Measurements from ENCODE around the gene MELTF. TPM values are rescaled to one million over a fixed set of nuclear protein-coding genes. Genes with fewer than 3 reads are reported as not detected.
"Not testable (repeated sequence)": the region's sequence is repeated elsewhere in the genome, so short reads cannot be mapped to it uniquely, and the experiment has no call there.

MELTF gene
- 1 to 10 TPM; 7.6 to 8.2 TPM for total RNA-seq

DNA sequence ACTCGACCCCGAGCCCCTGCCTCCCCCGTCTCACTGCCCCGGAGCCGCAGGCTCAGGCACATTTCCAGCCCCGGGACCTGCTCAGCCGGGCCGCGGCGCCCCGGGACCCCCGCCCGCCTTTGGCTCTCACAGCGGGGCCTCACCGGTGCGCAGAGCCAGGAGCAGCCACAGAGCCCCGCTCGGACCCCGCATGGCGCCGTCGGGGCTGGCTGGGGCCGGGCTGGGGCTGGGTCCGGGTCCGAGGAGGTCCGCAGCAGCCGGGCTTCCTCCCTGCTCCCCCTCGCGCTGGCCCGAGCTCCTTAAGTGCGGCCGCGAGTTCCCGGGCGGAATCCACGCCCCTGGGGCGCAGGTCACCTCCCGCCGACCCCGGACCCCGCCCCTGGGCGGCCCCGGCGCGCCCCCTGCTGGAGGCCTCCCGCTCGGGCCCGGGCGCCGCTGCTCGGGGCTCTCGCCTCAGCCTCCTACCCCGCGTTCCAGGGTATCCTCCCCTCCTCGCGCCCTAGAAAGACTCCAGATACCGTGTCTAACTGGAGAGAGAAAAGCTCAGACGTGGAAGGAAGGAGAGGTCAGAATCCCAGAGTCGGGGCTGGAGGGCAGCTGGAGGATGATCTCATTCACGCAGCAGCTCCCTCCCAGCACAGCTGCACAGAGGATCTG is at the start of gene MELTF:
Gene MELTF, minus strand, starts transcription at position 307 of the 657 bp plus-strand sequence. Its CDS starts 115 bp downstream, at position 192.
- Mint-ChIP-seq H3K27ac (peak within 1 kb of the TSS; percentile 43), H3K4me1 (ENCODE audit: low read depth) (peaks cover 14% of the 10 kb centered on the region), H3K4me3 (peak within 1 kb of the TSS; percentile 70), H3K27me3 (ENCODE audit: low read depth) (peaks cover 4% of the 10 kb centered on the region), H3K36me3 (ENCODE audit: low read depth) (no peaks in the 10 kb centered on the region), H3K9me3 (ENCODE audit: insufficient read depth) (no peaks in the 10 kb centered on the region)
- ChIA-PET POLR2A (interaction anchor here (0.6 to 1.1 kb wide), 2 partner anchors 26 to 1746 kb away, joined by 3 read pairs; no protein-coding TSS in a partner anchor), CTCF (interaction anchor here (0.6 to 4.0 kb wide), 20 partner anchors 9 to 845 kb away, joined by 3 to 41 read pairs (median 4); no protein-coding TSS in a partner anchor)
- DNase-seq, result peak; percentile 75
- ATAC-seq, result peak; percentile 92

DNA sequence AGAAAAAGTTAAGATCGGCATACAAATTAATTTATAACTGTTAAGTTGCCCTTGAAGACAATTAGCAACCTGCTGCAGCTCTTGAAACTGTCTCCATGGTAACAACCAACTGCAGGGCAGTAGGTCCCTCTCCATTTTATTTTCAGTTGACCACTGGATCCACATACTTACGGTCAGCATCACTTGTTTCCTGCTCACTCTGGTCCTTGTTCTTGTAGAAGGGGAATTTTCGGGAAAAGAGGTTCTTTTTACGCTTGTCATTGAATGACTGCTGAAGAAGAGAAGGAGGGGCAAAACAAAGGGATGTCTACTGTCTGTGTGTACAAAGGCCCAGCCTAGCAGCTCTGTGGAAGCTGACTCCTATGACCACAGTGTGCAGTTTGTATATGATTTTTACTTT is 46.8 kb upstream of the MELTF start:
- no peak for ATAC-seq
- ChIA-PET POLR2A (no interaction called here), CTCF (interaction anchor here (0.8 to 1.2 kb wide), 2 partner anchors 23 to 111 kb away, joined by 3 read pairs; no protein-coding TSS in a partner anchor)
- Mint-ChIP-seq H3K9me3 (ENCODE audit: insufficient read depth) (no peaks in the 10 kb centered on the region), H3K4me3 (no peak overlapping the region), H3K4me1 (ENCODE audit: low read depth) (no peaks in the 10 kb centered on the region), H3K27me3 (ENCODE audit: low read depth) (no peaks in the 10 kb centered on the region), H3K36me3 (ENCODE audit: low read depth) (peaks cover 17% of the 10 kb centered on the region), H3K27ac (no peak overlapping the region)
- no peak for DNase-seq

DNA sequence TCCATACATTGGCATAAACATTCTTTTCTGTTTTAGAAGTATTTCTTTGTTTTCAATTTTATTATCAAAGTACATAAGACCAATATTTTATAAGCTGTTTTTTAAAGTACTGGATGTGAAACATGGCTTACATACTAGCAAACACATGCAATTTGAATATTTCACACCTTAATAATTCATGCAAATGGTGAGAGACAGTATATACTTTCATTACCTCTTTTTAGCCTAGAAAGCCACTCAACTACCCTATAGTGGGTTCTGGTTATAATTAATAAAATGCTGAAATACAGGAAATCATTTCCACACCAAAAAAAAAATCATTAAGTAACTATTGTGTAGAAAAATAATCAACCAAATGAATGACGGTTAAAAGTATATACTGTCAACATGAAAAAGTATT is 38.5 kb upstream of the MELTF start:
- no peaks in the 10 kb centered on the region for H3K9me3 Mint-ChIP-seq (ENCODE audit: insufficient read depth)
- ATAC-seq (no peak), DNase-seq (no peak)
- peaks cover 11% of the 10 kb centered on the region for H3K36me3 Mint-ChIP-seq (ENCODE audit: low read depth)
- H3K4me1 Mint-ChIP-seq (ENCODE audit: low read depth), result no peaks in the 10 kb centered on the region
- ChIA-PET CTCF (no interaction called here), POLR2A (no interaction called here)
- no peaks in the 10 kb centered on the region for H3K27me3 Mint-ChIP-seq (ENCODE audit: low read depth)
- no peak overlapping the region for H3K4me3 Mint-ChIP-seq
- H3K27ac Mint-ChIP-seq, result no peak overlapping the region

DNA sequence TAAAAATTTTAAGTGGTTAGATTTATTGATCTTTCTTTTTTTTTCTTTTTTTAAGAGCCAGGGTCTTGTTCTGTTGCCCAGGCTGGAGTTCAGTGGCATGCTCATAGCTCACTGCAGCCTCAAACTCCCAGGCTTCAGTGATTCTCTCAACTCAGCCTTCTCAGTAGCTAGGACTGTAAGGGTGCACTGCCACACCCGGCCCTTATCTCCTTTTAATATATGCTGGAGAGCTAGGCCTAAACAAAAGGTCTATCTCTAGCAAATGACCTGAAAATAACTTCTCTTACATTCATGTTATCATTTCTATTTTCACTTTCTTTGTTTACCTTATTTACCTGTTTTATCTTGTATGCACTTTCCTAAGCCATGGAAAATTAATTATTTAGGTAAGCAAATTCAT is 35.2 kb upstream of the MELTF start:
- Mint-ChIP-seq H3K36me3 (ENCODE audit: low read depth) (peaks cover 24% of the 10 kb centered on the region), H3K27me3 (ENCODE audit: low read depth) (no peaks in the 10 kb centered on the region), H3K9me3 (ENCODE audit: insufficient read depth) (no peaks in the 10 kb centered on the region), H3K4me1 (ENCODE audit: low read depth) (no peaks in the 10 kb centered on the region), H3K4me3 (no peak overlapping the region), H3K27ac (no peak overlapping the region)
- POLR2A ChIA-PET, result no interaction called here
- ATAC-seq (no peak), DNase-seq (no peak)
- CTCF ChIA-PET, result no interaction called here

DNA sequence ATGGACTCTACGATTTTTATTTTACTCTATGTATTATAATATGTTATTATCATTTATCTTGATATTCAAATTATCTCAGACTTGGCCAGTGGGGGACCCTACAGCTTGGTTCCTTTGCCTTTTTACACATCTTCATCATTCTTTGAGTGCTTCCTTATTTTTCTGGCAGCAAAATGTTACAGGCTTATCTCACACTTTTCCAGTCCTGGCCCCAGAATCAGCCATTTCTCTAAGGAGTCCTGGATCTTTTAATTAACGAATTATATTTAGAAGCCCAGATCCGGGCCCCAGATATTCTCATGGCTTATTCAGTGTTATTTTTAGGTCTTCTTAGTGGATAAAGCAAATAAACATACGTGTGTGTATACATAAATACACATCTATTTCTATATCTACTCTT is 32.8 kb upstream of the MELTF start:
- no peak overlapping the region for H3K4me3 Mint-ChIP-seq
- H3K27me3 Mint-ChIP-seq (ENCODE audit: low read depth), result no peaks in the 10 kb centered on the region
- ChIA-PET CTCF (no interaction called here), POLR2A (no interaction called here)
- no peak overlapping the region for H3K27ac Mint-ChIP-seq
- ATAC-seq (no peak), DNase-seq (no peak)
- H3K36me3 Mint-ChIP-seq (ENCODE audit: low read depth), result peaks cover 40% of the 10 kb centered on the region
- no peaks in the 10 kb centered on the region for H3K9me3 Mint-ChIP-seq (ENCODE audit: insufficient read depth)
- H3K4me1 Mint-ChIP-seq (ENCODE audit: low read depth), result no peaks in the 10 kb centered on the region

DNA sequence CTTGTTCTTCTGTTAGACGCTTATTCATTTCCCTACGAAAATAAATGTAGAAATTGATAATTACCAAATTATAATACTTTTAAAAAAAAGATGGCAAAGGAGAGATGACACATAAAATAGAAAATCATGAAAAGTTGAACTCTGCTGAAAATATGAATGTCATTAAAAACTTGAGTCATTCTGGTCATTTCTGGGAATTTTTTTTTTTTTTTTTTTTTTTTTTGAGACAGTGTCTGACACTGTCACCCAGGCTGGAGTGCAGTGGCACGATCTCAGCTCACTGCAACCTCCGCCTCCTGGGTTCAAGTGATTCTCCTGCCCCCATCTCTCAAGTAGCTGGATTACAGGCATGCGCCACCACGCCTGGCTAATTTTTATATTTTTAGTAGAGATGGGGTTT is 22.0 kb upstream of the MELTF start:
- H3K27me3 Mint-ChIP-seq (ENCODE audit: low read depth); DNase-seq; H3K27ac Mint-ChIP-seq; H3K4me1 Mint-ChIP-seq (ENCODE audit: low read depth); POLR2A ChIA-PET; CTCF ChIA-PET; H3K4me3 Mint-ChIP-seq; H3K9me3 Mint-ChIP-seq (ENCODE audit: insufficient read depth); ATAC-seq: not testable (repeated sequence)
- H3K36me3 Mint-ChIP-seq (ENCODE audit: low read depth), result peaks cover 25% of the 10 kb centered on the region

DNA sequence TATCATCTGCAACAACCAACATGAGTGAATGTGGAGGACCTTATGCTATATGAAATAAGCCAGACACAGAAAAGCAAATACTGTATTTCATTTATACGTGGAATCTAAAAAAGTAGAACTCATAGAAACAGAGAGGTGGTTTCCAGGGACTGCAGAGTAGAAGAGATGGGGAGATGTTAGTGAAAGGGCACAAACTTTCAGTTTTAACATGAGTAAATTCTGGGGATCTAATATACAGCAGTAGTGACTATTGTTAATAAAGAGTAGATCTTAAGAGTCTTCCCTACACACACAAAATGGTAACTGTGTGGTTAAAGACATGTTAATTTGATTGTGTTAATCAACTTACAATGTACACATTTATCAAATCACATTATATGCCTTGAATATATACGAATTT is 20.9 kb upstream of the MELTF start:
- H3K9me3 Mint-ChIP-seq (ENCODE audit: insufficient read depth), result no peaks in the 10 kb centered on the region
- no peak overlapping the region for H3K4me3 Mint-ChIP-seq
- no peaks in the 10 kb centered on the region for H3K27me3 Mint-ChIP-seq (ENCODE audit: low read depth)
- no peak for DNase-seq
- ChIA-PET CTCF (no interaction called here), POLR2A (no interaction called here)
- H3K27ac Mint-ChIP-seq, result no peak overlapping the region
- no peaks in the 10 kb centered on the region for H3K4me1 Mint-ChIP-seq (ENCODE audit: low read depth)
- ATAC-seq, result no peak
- H3K36me3 Mint-ChIP-seq (ENCODE audit: low read depth), result peaks cover 26% of the 10 kb centered on the region

DNA sequence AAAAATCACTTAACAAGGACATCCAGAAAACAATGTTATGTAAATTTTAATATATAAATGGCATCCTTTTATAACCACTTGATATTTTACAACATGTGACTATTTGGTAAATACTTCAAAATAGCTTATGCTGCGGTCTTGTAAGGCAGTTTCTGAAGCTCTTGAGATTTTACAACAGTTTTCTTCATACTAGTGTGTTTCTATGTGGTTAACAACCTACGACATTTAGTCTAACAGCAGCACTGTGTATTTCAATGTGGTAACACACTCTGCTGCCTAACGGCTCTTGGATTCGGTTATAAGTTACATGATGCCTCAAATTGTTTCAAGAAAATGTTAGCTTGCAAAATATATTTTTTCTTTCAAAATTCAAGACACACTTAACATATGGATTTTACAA is 12.9 kb upstream of the MELTF start:
- Mint-ChIP-seq H3K9me3 (ENCODE audit: insufficient read depth) (no peaks in the 10 kb centered on the region), H3K36me3 (ENCODE audit: low read depth) (peaks cover 15% of the 10 kb centered on the region), H3K4me1 (ENCODE audit: low read depth) (no peaks in the 10 kb centered on the region), H3K27ac (no peak overlapping the region), H3K4me3 (no peak overlapping the region), H3K27me3 (ENCODE audit: low read depth) (no peaks in the 10 kb centered on the region)
- no peak for ATAC-seq
- DNase-seq, result no peak
- ChIA-PET POLR2A (no interaction called here), CTCF (interaction anchor here (1.1 to 3.4 kb wide), 4 partner anchors 11 to 145 kb away, joined by 3 to 19 read pairs (median 4); partner anchors contain the start of gene MELTF)

DNA sequence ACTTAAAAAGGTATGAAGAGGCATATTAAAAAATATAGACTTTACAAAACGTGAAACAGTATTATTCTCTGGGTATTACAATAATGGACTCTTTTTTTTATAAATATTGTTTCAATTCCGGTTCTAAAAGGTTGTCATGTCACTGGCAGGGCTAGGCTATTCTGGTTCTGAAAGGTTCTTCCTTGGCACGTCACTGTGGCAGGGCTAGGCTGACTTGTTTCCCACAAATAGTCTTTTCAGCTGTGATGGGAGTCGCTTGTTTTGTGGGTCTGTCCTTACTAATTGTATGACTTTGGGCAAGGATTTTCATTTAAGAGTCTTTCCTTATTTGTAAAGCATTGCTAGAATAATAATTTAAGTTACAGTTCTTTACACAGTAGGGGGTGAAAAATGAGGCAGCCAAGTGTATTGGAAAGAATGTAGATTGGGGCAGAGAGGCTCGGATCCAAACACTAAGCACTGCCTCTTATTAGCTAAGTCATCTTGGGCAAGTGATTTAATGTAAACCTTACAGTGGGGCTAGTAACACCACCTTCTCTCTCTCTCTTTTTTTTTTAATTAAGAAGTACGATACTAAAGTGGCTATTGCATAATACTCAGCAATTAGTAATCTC is 12.4 kb upstream of the MELTF start:
- no peaks in the 10 kb centered on the region for H3K9me3 Mint-ChIP-seq (ENCODE audit: insufficient read depth)
- H3K4me3 Mint-ChIP-seq, result no peak overlapping the region
- H3K36me3 Mint-ChIP-seq (ENCODE audit: low read depth), result peaks cover 15% of the 10 kb centered on the region
- DNase-seq, result no peak
- CTCF ChIA-PET, result interaction anchor here (1.1 to 3.4 kb wide), 4 partner anchors 10 to 146 kb away, joined by 3 to 19 read pairs (median 4); partner anchors contain the start of gene MELTF
- ATAC-seq, result no peak
- no peaks in the 10 kb centered on the region for H3K4me1 Mint-ChIP-seq (ENCODE audit: low read depth)
- no peak overlapping the region for H3K27ac Mint-ChIP-seq
- POLR2A ChIA-PET, result interaction anchor here (0.6 to 0.7 kb wide), 2 partner anchors 36 to 147 kb away, joined by 3 read pairs; no protein-coding TSS in a partner anchor
- no peaks in the 10 kb centered on the region for H3K27me3 Mint-ChIP-seq (ENCODE audit: low read depth)

DNA sequence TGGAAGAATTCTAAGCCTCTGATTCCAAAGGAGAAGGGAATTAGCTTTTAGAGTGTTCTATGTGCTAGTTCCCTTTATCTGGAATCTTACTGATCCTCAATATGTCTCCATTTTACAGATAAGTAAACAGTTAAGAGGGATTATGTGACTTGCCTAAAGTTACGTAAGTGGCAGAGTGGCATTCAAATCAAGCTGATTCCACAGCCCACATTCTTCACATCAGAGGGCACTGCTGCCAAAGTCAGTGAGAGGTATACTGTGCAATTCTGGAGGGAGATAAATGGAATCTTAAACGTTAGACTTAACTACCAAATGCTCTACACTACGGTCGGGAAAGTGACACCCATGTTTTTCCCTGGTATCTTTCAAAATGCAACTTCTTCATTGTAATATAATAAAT is 11.0 kb upstream of the MELTF start:
- H3K27ac Mint-ChIP-seq, result no peak overlapping the region
- no peaks in the 10 kb centered on the region for H3K4me1 Mint-ChIP-seq (ENCODE audit: low read depth)
- ATAC-seq, result no peak
- H3K4me3 Mint-ChIP-seq, result no peak overlapping the region
- H3K27me3 Mint-ChIP-seq (ENCODE audit: low read depth), result peaks cover 1% of the 10 kb centered on the region
- peaks cover 7% of the 10 kb centered on the region for H3K36me3 Mint-ChIP-seq (ENCODE audit: low read depth)
- no peaks in the 10 kb centered on the region for H3K9me3 Mint-ChIP-seq (ENCODE audit: insufficient read depth)
- DNase-seq, result no peak
- POLR2A ChIA-PET, result interaction anchor here (0.8 kb wide), 1 partner anchor 18 kb away, joined by 3 read pairs; no protein-coding TSS in a partner anchor
- CTCF ChIA-PET, result interaction anchor here (3.4 kb wide), 1 partner anchor 11 kb away, joined by 19 read pairs; the partner anchor contains the start of gene MELTF

DNA sequence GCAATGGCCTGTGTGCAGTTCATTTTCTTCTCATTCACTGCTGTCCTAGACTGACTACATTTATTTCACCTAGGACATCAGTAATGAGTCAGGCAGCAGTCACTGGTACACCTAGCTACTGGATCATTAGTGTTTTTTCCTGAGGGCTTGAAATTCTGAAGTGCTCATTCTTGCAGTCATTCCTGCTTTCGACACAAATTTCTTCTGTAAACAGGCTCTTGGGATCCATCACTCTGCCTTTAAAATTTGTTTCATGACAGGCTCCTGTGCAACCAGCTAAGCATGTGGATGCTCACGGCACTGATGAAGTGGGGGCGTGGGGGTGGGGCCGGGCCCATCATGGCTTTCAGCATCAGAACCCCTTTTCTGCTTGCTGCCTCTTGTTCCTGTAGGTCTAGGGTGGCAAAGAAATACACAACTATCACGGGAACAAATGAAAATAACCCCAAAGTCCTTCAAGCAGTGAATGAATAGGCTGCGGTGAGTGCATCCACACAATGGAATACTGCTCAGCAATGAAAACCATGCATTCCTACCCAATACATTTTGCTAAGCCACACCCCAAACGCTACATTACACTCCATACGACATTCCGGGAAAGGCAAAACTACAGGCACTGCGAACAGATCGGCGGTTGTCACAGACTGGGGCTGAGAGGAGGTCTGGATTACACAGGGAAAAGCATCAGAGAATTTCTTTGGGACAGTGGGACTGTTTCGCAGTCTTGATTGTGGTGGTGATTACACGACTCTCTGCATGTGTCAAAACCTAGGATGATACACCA is 9.3 kb upstream of the MELTF start:
- ChIA-PET CTCF (interaction anchor here (0.7 to 1.0 kb wide), 2 partner anchors 8 to 9 kb away, joined by 3 read pairs; partner anchors contain the start of gene MELTF), POLR2A (interaction anchor here (0.6 kb wide), 1 partner anchor 12 kb away, joined by 3 read pairs; no protein-coding TSS in a partner anchor)
- Mint-ChIP-seq H3K27me3 (ENCODE audit: low read depth) (peaks cover 8% of the 10 kb centered on the region), H3K9me3 (ENCODE audit: insufficient read depth) (no peaks in the 10 kb centered on the region), H3K4me1 (ENCODE audit: low read depth) (no peaks in the 10 kb centered on the region), H3K27ac (no peak overlapping the region), H3K4me3 (no peak overlapping the region), H3K36me3 (ENCODE audit: low read depth) (peaks cover 2% of the 10 kb centered on the region)
- DNase-seq, result no peak
- no peak for ATAC-seq

Measured in activated CD8-positive, alpha-beta T cell treated with anti-CD3 and anti-CD28 coated beads, Interleukin-2, amount 10 ng/mL, durations not matched to agents 7 days and 5 days (primary cell).